Tibial nerve (tissue), 4 donors: ENCODE results near the gene GALNT13.

Source experiments
- CTCF ChIP-seq, 5 experiments: fragments of 200-600 bp in 3 of 5; fragments of 450-650 bp in 2 of 5; sonication (generic) in 3 of 5; IDR thresholded peaks; one replicate each; pipeline ENCODE4 v1.5.1; 2016 to 2019; ENCODE audit warnings: antibody characterized with exemption in 5 of 5, mild to moderate bottlenecking in 3 of 5, moderate library complexity in 2 of 5
- EP300 ChIP-seq, 2 donors: sonication (generic); formaldehyde crosslinking; IDR thresholded peaks; one replicate each; pipeline ENCODE4 v1.6.1; 2017; ENCODE audit warnings: antibody characterized with exemption in 2 of 2, mild to moderate bottlenecking in 1 of 2

- no peak for TF ChIP-seq CTCF (IDR thresholded peaks at IDR 0.05)
- no peak for TF ChIP-seq EP300 (IDR thresholded peaks at IDR 0.05)
Measured at GRCh38 chr2:154243685-154244084, 372.0 kb downstream of the GALNT13 start.
